B cell (primary cell): ENCODE data around the gene GCAT. TPM values are rescaled to one million over a fixed set of nuclear protein-coding genes. Genes with fewer than 3 reads are reported as not detected.

Experiments
- ATAC-seq: fragments of 200-7000 bp; cut with Tn5 transposase; one replicate; pipeline ENCODE4 v1.10.0; 2021; ENCODE audit warnings: low read depth, mild to moderate bottlenecking, moderate number of reproducible peaks, moderate library complexity
- CTCF ChIA-PET: fragments of 350-600 bp; sonication (Branson Sonifier 250); formaldehyde crosslinking; loops from one replicate; lab custom pipeline; 2021; ENCODE audit warnings: antibody characterized with exemption, inconsistent platforms; lab: Charles Lee
- POLR2A ChIA-PET: fragments of 350-600 bp; sonication (Branson Sonifier 250); formaldehyde crosslinking; loops from one replicate; lab custom pipeline; 2021; ENCODE audit warnings: antibody characterized with exemption; lab: Charles Lee
- DNase-seq: peaks from one replicate; pipeline ENCODE4 v3.0.0; 2013
- H2AFZ ChIP-seq: 2 replicates; pipeline ENCODE4 v1.6.1; 2012; ENCODE audit warnings: mild to moderate bottlenecking, low read depth, low read length; ENCODE audit not compliant: insufficient read depth, poor library complexity, severe bottlenecking
- H3K27ac ChIP-seq, 2 donors: 1 replicate in 1 of 2; 2 replicates in 1 of 2; pipeline ENCODE4 v1.5.1; 2012 to 2013; ENCODE audit warnings: low read length in 2 of 2, mild to moderate bottlenecking in 2 of 2, moderate library complexity in 1 of 2
- H3K27me3 ChIP-seq, 4 experiments: fragments of 200-600 bp in 1 of 4; sonication (generic) in 1 of 4; replicated peaks in 1 of 4; 1 replicate in 2 of 4; 2 replicates in 2 of 4; pipeline versions ENCODE4 v1.6.1 to v1.7.0; 2013 to 2016; ENCODE audit warnings: low read length in 3 of 4, mild to moderate bottlenecking in 2 of 4, mixed read lengths in 1 of 4, moderate library complexity in 1 of 4; ENCODE audit not compliant: insufficient read depth in 4 of 4, control insufficient read depth in 3 of 4; ENCODE audit errors: control extremely low read depth in 1 of 4
- H3K36me3 ChIP-seq, 2 experiments: replicated peaks in 1 of 2; 1 replicate in 1 of 2; 2 replicates in 1 of 2; pipeline versions ENCODE4 v1.6.1 to v1.7.1; 2013; ENCODE audit warnings: low read length in 1 of 2; ENCODE audit not compliant: insufficient read depth in 2 of 2, control insufficient read depth in 1 of 2; ENCODE audit errors: control extremely low read depth in 1 of 2, extremely low read depth in 1 of 2
- H3K4me1 ChIP-seq, 2 donors: fragments of 200-600 bp in 1 of 2; sonication (generic) in 1 of 2; 1 replicate in 1 of 2; 2 replicates in 1 of 2; pipeline versions ENCODE4 v1.5.1 to v1.6.1; 2013 to 2017; ENCODE audit warnings: low read length in 2 of 2; ENCODE audit not compliant: control insufficient read depth in 2 of 2, insufficient read depth in 2 of 2
- H3K4me2 ChIP-seq: replicated peaks from 2 replicates; pipeline ENCODE3; 2012; ENCODE audit warnings: mild to moderate bottlenecking, low read depth, low read length; ENCODE audit not compliant: poor library complexity, severe bottlenecking
- H3K4me3 ChIP-seq, 5 experiments: fragments of 200-600 bp in 1 of 5; sonication (generic) in 1 of 5; 1 replicate in 3 of 5; 2 replicates in 2 of 5; pipeline versions ENCODE4 v1.5.1 to v1.7.0; 2011 to 2016; ENCODE audit warnings: low read length in 4 of 5, mild to moderate bottlenecking in 4 of 5, low read depth in 2 of 5, control low read depth in 1 of 5, moderate library complexity in 1 of 5; ENCODE audit not compliant: insufficient read depth in 1 of 5; ENCODE audit errors: control extremely low read depth in 1 of 5, extremely low read depth in 1 of 5
- H3K79me2 ChIP-seq: fragments of 200-600 bp; sonication (generic); one replicate; pipeline ENCODE4 v1.6.0; 2016; ENCODE audit warnings: low read length; ENCODE audit not compliant: control insufficient read depth, insufficient read depth
- H3K9ac ChIP-seq: fragments of 200-600 bp; sonication (generic); 2 replicates; pipeline ENCODE4 v1.6.1; 2017; ENCODE audit warnings: mild to moderate bottlenecking, low read length, moderate library complexity
- H3K9me3 ChIP-seq, 3 donors: one replicate each; pipeline versions ENCODE4 v1.6.1 to v1.7.1; 2013; ENCODE audit warnings: low read length in 2 of 3; ENCODE audit not compliant: control insufficient read depth in 2 of 3, insufficient read depth in 1 of 3; ENCODE audit errors: control extremely low read depth in 1 of 3
- H4K20me1 ChIP-seq: 2 replicates; pipeline ENCODE4 v1.6.0; 2012; ENCODE audit warnings: mild to moderate bottlenecking, low read length; ENCODE audit not compliant: insufficient read depth, control insufficient read depth, poor library complexity, severe bottlenecking
- H3K27ac Mint-ChIP-seq: one replicate; pipeline ENCODE4 v1.8.0; 2021; ENCODE audit warnings: mixed read lengths
- H3K27me3 Mint-ChIP-seq: one replicate; pipeline ENCODE4 v1.8.0; 2021; ENCODE audit warnings: mixed read lengths
- H3K4me1 Mint-ChIP-seq: one replicate; pipeline ENCODE4 v1.8.0; 2021; ENCODE audit warnings: mixed read lengths
- H3K4me3 Mint-ChIP-seq: one replicate; pipeline ENCODE4 v1.8.0; 2021; ENCODE audit warnings: mixed read lengths
- H3K9me3 Mint-ChIP-seq: one replicate; pipeline ENCODE4 v1.8.0; 2022; ENCODE audit warnings: mixed read lengths; ENCODE audit not compliant: insufficient read depth
- EZH2 ChIP-seq: IDR thresholded peaks from 2 replicates; pipeline ENCODE4 v1.6.1; 2012; ENCODE audit warnings: borderline replicate concordance, low read depth, mild to moderate bottlenecking, moderate library complexity, low read length; ENCODE audit not compliant: insufficient read depth, poor library complexity, severe bottlenecking
- WGBS: methylation state at CpG from one replicate; pipeline ENCODE4 v1.1.5; 2013; ENCODE audit warnings: missing lambda C conversion rate; ENCODE audit not compliant: insufficient coverage; 5-methylcytosine and 5-hydroxymethylcytosine counted together
- intact Hi-C: fragments of 100-400 bp; cut with micrococcal nuclease; formaldehyde crosslinking; loops from one replicate; pipeline ENCODE4 v1.10.0; 2022
- polyA plus RNA-seq: library from polyadenylated mRNA; depleted of rRNA; stranded (reverse); fragments of >200 nt; gene quantifications from 2 replicates; pipeline ENCODE4 v1.2.3, GENCODE V29; 2012
- total RNA-seq, 2 donors: library from RNA; stranded (reverse); fragments of 120-200 nt in 1 of 2; gene quantifications; 1 replicate in 1 of 2; 2 replicates in 1 of 2; pipeline versions ENCODE4 v1.2.3 to v1.2.4, GENCODE V29; 2013 to 2022
- TF ChIP-seq, protein P1 (sequence below): fragments of 200-600 bp; IDR thresholded peaks from one replicate; pipeline ENCODE4 v1.8.0; 2022; ENCODE audit warnings: antibody characterized with exemption, mild to moderate bottlenecking

Gene GCAT
- total and polyA plus RNA-seq, 2 donors (not counting 1 experiment from before 2014, with no cell fraction given): 0.15 to 0.47 TPM

DNA sequence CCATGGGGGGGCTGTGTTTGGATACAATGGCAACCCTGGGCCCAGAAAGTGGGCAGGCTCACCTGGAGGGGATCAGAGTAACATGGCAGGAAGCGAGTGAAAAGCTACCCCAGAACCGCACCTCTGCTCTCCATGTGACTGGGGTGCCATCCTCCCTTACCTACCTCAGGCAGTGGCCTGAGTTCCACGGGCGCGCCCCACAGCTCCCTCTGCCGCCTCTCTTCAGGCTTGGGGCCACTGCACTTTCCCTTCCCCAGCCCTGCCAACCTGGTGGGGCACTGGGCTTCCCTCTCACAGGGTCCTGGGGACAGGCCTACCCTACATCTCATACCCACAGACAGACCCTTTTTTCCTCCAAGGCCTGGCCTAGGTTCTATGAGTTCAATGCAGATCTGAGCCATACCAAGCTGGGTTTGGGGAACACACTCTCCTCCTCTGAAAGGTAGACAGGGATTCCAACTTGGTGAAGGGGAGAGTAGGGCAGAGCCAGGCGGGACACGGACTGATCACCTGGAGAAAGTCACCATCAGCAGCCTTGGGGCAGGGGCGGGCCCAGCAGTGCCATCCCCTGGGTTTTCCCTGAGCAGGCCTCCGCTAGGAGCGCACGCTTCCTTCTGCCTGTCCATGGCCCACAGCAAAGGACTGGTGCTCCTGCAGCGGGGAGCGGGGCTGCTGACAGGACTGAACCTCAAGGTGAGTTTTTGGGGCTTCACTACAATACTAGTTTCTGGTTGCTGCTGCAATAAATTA, 22.5 kb downstream of the GCAT start:
- intact Hi-C loops: no loop called here
- POLR2A ChIA-PET: interaction anchor here (0.6 kb wide), 1 partner anchor 54 kb away, joined by 4 read pairs; no protein-coding TSS in a partner anchor
- Histone ChIP-seq H3K27me3 (no peaks in the 10 kb centered on the region), H3K9me3 (no peaks in the 10 kb centered on the region), H3K4me1 (no peaks in the 10 kb centered on the region), H3K27ac (no peak overlapping the region), H2AFZ (no peak overlapping the region), H3K4me2 (no peak overlapping the region), H3K79me2 (no peaks in the 10 kb centered on the region), H4K20me1 (no peaks in the 10 kb centered on the region), H3K9ac (no peak overlapping the region), H3K36me3 (peaks cover 0 to 41% of the 10 kb centered on the region in 2 experiments), H3K4me3 (no peak overlapping the region)
- ATAC-seq (no peak), DNase-seq (no peak)
- Mint-ChIP-seq H3K4me3 (no peak overlapping the region), H3K27me3 (peaks cover 3% of the 10 kb centered on the region), H3K9me3 (no peaks in the 10 kb centered on the region), H3K27ac (no peak overlapping the region), H3K4me1 (peaks cover 3% of the 10 kb centered on the region)
- CTCF ChIA-PET: interaction anchor here (0.5 kb wide), 1 partner anchor 38 kb away, joined by 3 read pairs; no protein-coding TSS in a partner anchor
- WGBS: 96% methylated on average over 14 of the region's 14 CpGs
- TF ChIP-seq EZH2: no peak
- TF ChIP-seq, protein P1, sequence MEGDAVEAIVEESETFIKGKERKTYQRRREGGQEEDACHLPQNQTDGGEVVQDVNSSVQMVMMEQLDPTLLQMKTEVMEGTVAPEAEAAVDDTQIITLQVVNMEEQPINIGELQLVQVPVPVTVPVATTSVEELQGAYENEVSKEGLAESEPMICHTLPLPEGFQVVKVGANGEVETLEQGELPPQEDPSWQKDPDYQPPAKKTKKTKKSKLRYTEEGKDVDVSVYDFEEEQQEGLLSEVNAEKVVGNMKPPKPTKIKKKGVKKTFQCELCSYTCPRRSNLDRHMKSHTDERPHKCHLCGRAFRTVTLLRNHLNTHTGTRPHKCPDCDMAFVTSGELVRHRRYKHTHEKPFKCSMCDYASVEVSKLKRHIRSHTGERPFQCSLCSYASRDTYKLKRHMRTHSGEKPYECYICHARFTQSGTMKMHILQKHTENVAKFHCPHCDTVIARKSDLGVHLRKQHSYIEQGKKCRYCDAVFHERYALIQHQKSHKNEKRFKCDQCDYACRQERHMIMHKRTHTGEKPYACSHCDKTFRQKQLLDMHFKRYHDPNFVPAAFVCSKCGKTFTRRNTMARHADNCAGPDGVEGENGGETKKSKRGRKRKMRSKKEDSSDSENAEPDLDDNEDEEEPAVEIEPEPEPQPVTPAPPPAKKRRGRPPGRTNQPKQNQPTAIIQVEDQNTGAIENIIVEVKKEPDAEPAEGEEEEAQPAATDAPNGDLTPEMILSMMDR: no peak

DNA sequence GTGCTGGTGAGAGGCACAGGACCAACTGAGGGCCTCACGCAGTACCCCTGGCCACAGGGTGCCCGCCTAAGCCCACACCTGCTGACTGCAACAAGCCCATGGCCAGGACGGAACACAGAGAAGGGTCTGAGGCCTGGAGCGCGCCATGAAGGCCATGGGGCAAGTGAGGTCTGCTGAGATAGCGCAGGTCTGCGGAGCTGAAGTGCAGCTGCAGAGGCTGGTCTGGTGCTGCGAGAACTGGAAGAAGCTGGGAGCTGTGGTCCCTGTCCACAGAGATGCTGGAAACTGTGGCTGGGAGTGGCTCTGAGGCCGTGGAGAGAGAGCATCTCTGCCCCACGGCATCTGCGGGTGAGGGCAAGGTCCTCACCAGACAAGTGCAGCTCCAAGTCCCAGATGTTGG, 23.7 kb downstream of the GCAT start:
- Mint-ChIP-seq H3K4me1 (no peaks in the 10 kb centered on the region), H3K27me3 (no peaks in the 10 kb centered on the region), H3K27ac (no peak overlapping the region), H3K9me3 (no peaks in the 10 kb centered on the region), H3K4me3 (no peak overlapping the region)
- H3K9ac ChIP-seq: no peak overlapping the region
- no peak overlapping the region for H3K27ac ChIP-seq
- ATAC-seq (no peak), DNase-seq (no peak)
- 97% methylated on average over 11 of the region's 11 CpGs for WGBS
- no peaks in the 10 kb centered on the region for H3K79me2 ChIP-seq
- intact Hi-C loops: no loop called here
- H4K20me1 ChIP-seq: no peaks in the 10 kb centered on the region
- H3K9me3 ChIP-seq: no peaks in the 10 kb centered on the region
- H3K4me2 ChIP-seq: no peak overlapping the region
- H3K4me1 ChIP-seq: no peaks in the 10 kb centered on the region
- H3K4me3 ChIP-seq: no peak overlapping the region
- no peak overlapping the region for H2AFZ ChIP-seq
- TF ChIP-seq EZH2: no peak
- TF ChIP-seq, protein P1: no peak
- ChIA-PET POLR2A (interaction anchor here (0.6 kb wide), 1 partner anchor 224 kb away, joined by 3 read pairs; no protein-coding TSS in a partner anchor), CTCF (no interaction called here)
- H3K36me3 ChIP-seq: peaks cover 0 to 41% of the 10 kb centered on the region in 2 experiments
- no peaks in the 10 kb centered on the region for H3K27me3 ChIP-seq
